ENCODE data around the gene CLEC2B.

Gene CLEC2B

GRCh38 chr12:9805883-9806282 is 63.3 kb downstream of the CLEC2B start:
- DNase-seq: no peak

Data from SW 1271 (cell line).